ENCODE data around the gene CLDN5.
A peak's percentile ranks its signal among the peaks of the same experiment; 100 is the strongest.

The CLDN5 gene

DNA sequence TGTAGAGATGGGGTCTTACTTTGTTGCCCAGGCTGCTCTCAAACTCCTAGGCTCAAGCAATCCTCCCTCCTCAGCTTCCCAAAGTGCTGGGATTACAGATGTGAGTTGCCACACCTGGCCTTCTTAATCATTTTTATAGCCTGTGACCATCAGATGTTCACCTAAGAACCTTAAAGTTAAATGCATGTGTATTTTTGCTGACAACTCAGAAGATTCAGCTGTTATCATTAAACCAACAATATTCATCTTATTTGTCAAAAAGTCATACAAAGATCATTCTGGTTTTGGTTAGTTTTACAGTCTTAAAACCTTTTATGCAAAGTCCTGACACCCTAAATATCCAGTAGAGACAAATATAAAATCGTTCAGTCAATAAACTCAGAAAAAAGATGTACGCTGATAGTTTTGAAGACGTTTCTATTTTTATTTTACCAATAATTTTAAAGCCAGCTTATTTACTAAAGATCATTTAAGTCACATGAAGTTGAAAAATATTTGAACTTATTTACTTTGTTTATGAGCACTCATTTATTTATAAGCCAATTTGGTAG, 22.2 kb downstream of the CLDN5 start:
- no peak for DNase-seq

DNA sequence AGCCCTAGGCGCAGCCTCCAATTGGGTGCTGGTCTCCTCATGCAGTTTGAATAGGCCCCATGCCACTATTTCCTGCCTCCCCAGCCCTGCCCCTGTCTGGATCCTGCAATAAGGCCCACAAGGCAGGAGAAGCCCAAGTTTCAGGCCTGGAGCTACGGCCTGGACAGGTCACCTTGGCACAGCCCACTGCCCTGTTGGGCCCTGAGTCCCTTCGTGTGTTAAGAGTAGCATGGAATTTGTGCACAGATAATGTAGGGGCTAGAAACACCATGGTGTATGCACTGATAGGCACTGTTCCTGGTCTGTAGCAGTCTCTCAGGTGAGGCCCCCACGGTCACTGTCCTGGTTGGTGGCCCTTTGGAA, 24.3 kb downstream of the CLDN5 start:
- no peak for DNase-seq

DNA sequence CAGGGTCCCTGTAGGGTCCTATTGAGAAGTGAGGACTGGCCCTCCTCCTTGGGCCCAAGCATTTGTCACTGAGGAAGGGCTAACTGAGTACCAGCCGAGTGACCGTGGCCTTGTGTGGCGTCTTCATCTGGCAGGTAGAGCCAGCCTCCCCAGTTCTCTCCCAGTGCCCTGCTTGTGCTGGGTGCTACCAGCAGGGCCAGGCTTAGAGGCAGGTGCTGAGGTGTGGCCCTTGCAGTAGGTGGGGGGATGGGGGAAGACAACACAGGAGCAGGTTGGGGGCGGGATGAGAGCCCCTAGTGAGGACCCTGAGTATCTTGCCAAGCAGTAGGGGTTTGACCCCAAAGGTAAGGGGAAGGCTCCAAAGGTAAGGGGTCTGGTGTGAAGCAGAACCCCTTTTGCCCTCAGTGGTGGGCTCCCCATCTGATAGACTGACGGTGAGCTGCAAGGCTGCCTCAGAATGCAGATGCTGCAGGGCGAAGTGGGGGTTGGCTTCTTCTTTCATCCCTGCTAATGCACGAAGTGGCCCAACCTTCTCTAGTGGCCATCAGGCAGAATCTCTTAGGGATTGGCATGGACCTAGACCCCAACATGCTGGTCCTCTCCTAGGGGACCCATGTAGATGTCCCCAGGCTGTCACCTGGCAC, 24.9 kb downstream of the CLDN5 start:
- DNase-seq = no peak

DNA sequence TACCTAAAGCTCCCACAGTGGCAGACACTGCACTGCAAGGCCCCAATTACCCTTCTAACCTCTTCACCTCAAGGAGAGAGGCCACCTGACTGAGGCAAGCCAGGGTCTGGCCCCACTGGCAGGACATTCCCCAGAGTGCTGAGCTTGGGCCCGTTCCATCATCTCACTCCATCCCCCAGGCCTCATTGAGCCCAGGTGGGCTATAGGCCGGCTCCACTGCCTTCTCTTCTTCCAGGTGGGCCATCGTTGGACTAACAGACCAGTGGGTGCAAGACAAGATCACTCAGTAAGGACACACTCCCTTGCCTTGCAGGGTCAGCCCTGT, 25.4 kb downstream of the CLDN5 start:
- no peak for DNase-seq

DNA sequence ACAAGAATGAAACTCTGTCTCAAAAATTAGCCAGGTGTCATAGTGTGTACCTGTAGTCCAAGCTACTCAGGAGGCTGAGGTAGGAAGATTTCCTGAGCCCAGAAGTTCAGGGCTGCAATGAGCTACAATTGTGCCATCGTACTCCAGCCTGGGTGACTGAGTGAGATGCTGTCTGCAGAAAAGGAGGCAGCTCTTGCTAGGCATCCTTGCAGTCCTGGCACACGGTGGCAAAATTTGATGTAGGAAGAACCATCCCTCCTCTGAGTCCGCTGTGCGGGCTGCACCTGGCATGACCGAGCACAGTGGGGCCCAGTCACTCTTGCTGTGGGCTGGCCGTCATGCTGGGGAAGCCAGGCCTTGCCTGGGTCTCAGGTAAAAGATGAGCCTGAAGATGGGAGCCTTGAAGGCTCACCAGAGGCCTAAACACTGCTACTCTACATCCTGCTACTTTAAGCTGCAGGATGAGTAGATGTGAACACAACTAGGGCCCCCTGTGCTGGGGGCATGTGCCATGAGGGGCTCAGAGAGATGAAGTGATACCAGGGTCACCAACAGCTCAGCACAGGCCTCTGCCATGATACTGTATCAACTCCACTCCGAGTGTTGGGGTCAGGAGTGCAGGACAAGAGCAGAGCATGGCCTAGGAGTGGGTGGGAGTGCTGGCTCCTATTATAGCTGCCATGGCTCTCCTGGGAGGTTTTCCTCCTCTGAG, 25.9 kb downstream of the CLDN5 start:
- no peak for DNase-seq

DNA sequence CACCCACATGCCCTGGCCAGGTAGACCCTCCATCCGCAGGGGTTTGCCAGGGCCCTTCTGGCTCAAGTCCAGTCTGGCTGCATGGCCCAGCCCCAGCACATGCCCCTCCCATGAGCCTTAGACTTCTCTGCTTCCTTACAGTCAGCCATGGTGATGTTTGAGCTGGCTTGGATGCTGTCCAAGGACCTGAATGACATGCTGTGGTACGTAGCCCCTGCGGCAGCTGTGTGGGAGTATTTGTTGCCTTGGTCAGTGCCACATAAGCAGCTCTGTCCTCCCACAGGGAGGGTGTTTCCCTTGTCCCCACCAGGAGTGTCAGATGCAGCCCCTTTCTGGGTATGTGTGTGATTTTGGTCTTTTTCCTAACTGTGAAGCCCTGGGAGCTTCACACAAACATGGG, 27.0 kb downstream of the CLDN5 start:
- no peak for DNase-seq

DNA sequence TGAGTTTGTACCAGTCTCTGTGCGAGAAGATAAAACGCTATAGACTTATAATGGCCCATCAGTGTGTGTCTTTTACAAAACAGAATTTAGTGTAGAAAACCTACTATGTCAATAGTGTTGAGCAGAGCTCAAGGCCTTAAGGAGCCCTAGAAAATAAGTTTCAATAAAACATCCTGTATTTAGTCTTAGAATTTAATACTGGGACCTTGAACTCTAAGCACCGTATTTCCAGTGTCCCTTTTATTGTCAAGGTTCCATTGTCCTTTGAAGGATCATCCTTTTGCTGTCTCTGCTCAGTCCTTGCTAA, 27.9 kb downstream of the CLDN5 start:
- DNase-seq = no peak

DNA sequence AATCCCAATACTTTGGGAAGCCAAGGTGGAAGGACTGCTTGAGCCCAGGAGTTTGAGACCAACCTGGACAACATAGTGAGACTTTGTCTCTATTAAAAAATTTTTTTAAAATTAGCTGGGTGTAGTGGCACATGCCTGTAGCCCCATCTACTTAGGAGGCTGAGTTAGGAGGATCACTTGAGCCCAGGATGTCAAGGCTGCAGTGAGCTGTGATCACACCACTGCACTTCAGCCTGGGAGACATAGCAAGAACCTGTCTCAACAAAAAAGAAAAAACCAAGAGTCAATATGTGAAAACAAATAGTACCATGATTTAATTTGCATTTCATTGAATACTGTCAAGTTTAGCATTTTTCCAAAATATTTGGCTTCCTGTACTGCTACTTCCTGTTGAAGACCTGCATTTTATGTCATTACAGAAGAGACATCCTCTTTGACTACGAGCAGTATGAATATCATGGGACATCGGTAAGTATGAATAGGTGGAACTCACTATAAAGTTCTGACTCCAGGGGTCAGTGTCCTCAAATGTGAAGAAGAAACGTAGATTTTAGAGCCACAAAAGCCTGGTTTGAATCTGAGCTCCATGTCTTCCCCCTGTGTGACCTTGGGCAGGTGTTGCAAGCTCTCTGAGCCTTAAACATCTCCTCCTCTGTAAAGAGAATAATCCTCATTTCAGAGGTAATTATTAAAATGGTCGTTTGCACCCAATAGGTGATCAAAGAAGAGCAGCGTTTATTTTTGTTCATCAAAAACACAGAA, 28.5 kb downstream of the CLDN5 start:
- DNase-seq = no peak

DNA sequence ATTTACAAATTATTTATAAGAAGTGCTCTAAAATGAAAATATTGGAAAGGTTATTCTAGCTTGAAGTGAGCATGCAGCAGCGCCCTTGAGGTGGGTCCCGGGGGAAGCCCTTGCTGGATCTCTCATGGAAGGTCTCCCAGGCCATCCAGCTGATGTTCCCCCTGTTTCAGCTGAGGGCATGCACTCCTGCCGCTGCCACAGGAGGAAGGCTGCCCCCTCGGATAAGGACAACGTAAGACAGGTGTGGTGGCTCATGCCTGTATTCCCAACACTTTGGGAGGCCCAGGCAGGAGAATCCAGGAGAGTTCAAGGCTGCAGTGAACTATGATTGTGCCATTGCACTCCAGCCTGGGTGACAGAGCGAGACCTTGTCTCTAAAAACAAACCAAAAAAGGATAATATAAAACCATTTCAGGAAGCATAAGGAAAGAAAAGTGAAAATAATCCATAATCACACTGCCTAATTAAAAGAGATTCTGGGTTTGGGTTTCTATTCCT, 29.5 kb downstream of the CLDN5 start:
- DNase-seq = no peak

DNA sequence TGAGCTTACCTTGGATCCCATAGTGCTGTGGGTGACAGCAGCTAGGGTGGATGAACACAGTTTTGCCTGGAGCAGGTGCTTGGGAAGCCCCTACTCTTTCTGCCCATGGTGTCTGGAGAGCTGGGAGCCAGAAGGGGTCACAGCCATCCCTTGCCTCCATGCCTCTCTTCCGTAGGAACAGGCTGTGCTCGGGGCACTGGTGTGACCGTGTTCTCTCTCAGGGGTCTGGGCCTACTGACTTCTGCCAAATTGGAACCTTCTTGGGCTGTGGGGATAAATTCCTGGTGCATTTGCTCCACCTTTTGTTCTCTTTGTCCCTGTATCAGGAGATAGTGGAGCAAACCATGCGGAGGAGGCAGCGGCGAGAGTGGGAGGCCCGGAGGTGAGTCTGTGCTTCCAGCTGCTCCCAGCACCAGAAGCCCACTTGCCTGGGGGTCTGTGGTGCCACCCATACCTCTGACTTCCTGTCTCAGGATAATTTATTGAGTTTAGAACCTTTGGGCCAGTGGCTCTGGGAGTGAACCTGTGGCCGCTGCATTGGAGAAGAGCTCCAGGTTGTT, 30.1 kb downstream of the CLDN5 start:
- DNase-seq = no peak

DNA sequence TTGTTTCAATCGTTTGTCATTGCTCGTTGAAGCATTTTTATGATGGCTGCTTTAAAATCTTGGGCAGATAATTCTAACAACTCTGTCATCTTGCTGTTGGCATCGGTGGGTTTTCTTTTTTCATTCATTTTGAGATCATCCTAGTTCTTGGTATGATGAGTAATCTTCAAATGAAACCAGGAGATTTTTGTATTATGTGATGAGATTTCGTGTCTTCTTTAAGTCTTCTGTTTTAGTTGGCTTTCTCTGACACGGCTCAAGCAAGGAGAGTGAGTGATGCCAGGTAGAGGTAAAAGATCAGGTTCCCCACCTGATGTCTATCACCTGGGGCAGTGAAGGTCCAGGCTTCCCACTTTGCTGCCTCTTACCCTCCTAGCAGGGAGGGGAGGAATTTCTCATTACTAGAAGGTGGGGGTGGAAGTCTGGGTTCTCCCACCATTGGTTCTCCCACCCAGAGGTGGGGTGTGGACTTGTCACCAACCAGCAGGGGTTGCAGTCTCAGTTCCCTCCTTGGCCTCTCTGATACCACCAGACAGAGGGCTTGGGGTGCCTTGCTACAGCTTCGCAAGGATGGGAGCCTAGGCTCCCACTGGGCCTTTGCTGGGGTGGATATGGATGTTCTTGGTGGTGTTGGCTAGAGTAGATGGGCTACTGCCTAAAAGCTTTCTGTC, 31.6 kb downstream of the CLDN5 start:
- no peak for DNase-seq

DNA sequence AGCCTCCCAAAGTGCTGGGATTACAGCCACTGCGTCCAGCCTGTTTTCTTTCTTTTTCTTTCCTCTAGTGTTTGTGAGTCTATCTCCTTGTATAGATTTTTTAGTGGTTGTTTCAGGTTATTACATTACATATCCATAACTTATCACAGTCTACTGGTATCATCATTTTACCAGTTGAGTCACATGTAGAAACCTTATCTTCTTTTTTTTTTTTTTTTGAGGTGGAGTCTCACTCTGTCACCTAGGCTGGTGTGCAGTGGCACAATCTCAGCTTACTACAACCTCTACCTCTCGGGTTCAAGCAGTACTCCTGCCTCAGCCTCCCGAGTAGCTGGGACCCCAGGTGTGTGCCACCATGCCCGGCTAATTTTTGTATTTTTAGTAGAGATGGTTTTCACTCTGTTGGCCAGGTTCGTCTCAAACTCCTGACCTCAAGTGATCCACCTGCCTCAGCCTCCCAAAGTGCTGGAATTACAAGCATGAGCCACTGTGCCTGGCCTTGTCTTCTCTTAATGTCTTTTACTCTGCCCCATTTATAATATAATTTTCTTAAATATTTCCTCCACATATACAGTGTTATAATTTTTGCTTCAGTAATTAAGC, 33.5 kb downstream of the CLDN5 start:
- DNase-seq = no peak

DNA sequence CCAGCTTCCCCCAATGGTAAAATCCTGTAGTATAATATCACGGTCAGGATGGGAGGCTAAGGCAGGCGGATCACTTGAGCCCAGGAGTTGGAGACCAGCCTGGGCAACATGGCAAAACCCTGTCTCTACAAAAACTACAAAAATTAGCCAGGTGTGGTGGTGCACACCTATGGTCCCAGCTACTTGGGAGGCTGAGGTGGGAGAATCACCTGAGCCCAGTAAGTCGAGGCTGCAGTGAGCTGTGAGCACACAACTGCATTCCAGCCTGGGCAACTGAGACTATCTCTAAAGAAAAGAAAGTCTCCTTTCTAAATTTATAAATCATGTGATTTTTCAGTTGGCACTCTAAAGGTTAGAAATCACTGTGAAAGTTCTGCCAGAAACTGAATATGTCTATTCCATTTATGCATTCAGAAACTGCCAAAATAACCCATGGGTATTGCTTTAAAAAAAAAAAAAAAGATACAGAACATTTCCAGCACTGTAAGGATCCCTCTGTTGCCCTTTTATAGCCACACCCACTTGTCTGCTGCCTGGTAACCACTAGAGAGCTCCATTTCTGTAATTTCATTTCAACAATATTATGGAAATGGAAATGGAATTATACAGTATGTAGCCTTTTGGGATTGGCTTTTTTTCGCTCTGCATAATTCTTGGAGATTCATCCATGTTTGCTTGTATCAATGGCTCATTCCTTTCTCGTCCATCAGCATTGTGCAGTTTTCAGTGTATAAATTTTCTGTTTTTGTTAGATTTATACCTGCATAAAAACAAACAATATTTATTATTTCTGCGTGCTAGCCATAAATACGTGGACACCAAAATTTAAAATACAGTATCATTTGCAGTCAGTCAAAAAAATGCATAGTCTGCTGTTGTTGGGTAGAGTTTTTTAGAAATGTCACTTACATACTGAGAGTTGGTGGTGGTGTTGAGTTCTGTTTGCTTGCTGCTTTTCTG, 35.0 kb downstream of the CLDN5 start:
- no peak for DNase-seq

DNA sequence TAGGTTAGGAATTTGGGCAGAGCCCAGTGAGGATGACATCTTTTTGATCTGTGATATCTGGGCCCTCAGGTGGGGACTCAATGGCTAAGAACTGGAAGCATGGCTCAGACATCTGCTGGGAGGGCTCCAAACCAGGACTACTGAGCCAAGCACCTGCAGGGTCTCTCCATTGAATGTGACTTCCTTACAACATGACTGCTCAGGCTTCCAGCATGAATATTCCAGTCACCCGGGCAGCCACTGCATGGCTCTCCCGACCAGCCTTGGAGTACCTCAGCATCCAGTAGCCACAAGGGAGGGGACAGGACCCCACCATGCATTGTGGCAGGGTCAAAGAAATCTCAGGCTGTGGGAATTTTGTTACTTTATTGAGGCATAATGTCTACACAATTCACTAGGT, 35.9 kb downstream of the CLDN5 start:
- no peak for DNase-seq

DNA sequence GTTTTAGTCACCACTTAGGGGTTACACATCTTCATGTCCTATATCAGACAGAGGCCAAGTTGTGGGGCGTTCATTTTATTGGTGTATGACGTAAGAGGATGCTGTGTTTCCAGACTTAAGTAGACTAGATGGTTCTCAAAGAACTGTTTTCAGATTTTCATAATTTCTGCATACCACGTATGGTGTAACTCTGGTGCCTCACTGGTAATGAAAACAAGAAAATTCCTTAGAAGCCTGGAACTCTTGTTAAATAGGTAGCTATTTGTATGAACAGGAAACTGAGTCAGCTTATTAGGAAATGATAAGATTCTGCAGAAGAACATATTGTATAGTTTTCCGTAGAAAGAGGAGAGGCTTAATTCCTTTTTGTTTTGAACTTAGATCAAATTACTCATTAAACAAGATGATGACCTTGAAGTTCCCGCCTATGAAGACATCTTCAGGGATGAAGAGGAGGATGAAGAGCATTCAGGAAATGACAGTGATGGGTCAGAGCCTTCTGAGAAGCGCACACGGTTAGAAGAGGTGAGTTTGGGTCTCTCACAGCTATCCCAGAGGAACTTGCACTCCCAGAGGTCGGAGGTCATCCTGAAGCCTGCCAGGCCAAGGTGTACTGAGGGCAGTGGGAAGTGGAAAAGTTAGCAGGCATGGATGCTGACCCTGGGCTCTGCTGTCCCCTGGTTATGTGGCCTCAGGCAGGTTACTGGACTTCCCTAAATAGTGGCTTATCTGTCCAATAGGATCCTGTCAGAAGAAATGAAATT, 40.5 kb downstream of the CLDN5 start:
- no peak for DNase-seq

DNA sequence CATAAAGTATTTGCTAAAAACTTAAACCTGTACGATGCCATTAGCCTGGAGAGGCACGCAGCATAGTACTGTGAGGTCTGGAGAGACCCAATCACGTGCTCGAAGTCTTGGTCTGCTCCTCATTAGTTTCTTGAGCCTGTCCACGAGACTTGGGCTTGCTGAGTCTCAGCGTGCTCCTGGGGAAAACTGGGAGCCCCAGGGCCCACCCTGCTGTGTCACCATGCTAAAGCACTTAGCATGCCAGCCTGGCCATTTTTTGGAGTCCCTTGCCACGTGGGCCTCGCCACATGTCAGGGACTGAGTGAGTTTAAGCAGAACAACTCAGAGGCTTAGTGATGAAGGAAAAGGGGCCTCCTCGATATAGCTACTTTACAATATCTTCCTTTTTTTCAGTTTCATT, 41.9 kb downstream of the CLDN5 start:
- no peak for DNase-seq

DNA sequence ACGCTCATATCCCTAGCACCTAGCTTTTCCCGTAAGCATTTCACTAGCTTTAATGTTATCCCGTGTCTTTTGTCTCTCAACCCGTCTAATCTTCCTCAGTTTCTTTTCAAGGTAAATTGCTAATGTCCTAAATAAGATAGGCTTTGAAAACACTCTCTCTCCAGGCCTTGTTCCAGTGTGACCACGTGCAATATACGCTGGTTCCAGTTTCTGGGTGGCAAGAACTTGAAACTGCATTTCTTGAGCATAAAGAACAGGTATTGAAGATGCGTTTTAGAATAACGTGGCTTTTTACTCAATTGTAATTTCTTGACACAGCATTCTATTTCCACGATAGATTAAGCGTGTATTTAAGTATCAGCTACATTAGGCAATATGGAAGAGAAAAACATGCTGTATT, 43.4 kb downstream of the CLDN5 start:
- DNase-seq = no peak

DNA sequence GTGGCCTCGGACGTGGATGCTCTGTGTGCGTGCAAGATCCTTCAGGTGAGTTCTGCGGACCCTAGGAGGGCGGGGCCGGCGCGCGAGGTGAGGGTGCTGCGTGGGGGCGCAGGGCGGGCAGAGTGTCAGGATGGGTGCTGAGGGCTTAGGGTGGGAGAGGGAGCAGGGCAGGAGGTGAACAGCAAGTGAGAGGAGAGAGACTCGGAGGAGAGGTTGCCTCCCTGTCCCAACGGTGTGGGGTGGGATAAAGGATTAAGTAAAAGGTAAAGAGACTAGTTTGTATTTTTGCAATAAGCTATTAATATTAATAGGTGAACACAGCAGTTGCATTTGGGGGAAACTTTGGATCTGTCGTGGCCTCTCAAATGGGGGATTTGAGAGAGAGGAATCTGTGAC, 44.0 kb downstream of the CLDN5 start:
- no peak for DNase-seq

DNA sequence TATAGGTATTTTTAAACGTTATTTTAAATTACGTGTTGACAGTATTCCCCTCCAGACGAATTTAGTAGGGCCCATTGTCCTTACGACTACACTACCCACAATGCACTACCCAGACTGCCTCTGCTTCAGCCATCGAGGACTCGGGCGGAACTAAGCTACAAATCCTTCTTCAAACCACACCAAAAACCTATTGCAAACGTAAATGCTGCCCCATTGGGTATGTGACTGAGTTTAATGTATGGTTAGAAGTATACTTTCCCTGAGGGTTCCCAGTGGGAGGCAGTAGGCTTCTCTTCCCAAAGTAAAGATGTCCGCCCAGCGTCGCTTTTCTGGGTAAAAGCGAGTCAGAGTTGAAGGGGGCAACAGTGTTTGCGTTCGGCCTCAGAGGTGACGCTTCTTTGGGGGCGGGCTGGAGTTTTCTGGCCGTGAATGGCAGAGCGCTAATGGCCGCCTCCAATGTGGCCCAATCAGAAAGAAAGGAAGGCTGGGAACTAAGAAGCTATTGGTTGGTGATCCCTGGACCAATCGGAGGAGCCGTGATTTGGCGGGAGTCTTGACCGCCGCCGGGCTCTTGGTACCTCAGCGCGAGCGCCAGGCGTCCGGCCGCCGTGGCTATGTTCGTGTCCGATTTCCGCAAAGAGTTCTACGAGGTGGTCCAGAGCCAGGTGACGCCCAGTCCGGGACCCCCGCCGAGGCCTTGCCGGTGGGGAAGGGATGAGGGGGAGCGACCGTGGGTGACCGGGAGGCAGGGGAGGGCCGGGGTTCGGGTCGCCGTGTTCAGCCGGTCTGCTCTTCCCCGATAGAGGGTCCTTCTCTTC, 44.6 kb downstream of the CLDN5 start, which contains the start of gene CDC45:
TSS of gene CDC45 (plus strand) at position 566 of the 818 bp plus-strand sequence. CDS start at position 615, 49 bp downstream.
- peak; percentile 96 for DNase-seq

DNA sequence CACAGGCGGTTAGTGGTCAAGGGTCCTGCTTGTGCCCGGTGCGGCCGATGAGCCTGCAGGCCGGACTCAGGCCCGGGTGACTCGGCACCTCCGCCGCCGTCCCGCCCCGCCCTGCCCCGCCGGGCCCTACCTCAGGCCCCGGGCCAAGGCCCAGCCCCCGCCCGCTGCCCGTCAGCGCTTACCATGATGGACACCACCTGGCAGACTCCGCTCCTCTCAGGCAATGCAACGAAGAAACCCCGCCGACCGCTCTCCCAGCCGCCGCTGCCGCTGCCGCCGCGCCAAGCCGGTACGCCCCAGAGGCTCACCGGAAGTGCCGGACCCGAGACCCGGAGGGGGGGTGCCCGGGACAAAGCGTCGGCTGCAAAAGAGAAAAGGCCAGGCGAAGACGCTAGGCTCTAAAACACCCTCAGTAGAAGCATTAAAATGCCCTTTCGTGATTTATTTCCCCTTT, 45.3 kb downstream of the CLDN5 start, which contains the start of gene UFD1:
TSS of gene UFD1 (minus strand) at position 293 of the 454 bp plus-strand sequence. CDS start at position 185, 108 bp downstream.
- DNase-seq = peak; percentile 56
